ENCODE results near the gene CCDC12. TPM values are rescaled to one million over a fixed set of nuclear protein-coding genes. Genes with fewer than 3 reads are reported as not detected.

The CCDC12 gene
- total RNA-seq, 6 experiments from 2014 or later = 14.6 to 24.2 (median 17.0) TPM

DNA sequence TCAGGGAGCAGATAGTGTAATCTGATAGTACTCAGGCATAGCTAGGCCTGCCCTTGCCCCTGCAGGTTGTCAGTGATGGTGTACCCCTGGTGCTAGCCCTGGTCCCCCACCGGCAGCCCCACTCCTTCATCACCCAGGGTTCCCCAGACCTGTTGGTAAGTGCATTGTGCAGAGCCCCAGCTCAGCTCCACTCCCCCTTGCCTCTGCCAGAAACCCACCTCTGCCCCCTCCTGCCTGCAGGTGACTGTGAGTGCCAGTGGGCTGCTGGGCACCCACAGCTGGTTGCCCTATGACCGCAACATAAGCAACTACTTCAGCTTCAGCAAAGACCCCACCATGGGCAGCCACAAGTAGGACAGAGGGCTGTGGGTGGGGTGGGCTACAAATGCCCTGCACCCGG, 30.5 kb upstream of the CCDC12 start:
- Histone ChIP-seq H3K27ac (no peak overlapping the region), H3K4me1 (peaks cover 0 to 5% (median 2%) of the 10 kb centered on the region in 4 donors), H3K9me3 (no peaks in the 10 kb centered on the region), H3K4me3 (no peak overlapping the region), H3K36me3 (peaks cover 0 to 5% (median 0%) of the 10 kb centered on the region in 4 donors), H3K27me3 (no peaks in the 10 kb centered on the region)
- TF ChIP-seq, protein P1, sequence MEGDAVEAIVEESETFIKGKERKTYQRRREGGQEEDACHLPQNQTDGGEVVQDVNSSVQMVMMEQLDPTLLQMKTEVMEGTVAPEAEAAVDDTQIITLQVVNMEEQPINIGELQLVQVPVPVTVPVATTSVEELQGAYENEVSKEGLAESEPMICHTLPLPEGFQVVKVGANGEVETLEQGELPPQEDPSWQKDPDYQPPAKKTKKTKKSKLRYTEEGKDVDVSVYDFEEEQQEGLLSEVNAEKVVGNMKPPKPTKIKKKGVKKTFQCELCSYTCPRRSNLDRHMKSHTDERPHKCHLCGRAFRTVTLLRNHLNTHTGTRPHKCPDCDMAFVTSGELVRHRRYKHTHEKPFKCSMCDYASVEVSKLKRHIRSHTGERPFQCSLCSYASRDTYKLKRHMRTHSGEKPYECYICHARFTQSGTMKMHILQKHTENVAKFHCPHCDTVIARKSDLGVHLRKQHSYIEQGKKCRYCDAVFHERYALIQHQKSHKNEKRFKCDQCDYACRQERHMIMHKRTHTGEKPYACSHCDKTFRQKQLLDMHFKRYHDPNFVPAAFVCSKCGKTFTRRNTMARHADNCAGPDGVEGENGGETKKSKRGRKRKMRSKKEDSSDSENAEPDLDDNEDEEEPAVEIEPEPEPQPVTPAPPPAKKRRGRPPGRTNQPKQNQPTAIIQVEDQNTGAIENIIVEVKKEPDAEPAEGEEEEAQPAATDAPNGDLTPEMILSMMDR (IDR thresholded peaks at IDR 0.05) = no peak
- TF ChIP-seq POLR2A (IDR thresholded peaks at IDR 0.05) = no peak
- WGBS (ENCODE audit: insufficient coverage, low coverage, low lambda C conversion rate, missing lambda C conversion rate) = no CpG with 5 or more reads among the region's 3 CpGs
- intact Hi-C loops (cut with DNase I) = no loop called here
- DNase-seq = peak in 2 of 3 donors; percentile 12 to 37
- ATAC-seq = no peak

DNA sequence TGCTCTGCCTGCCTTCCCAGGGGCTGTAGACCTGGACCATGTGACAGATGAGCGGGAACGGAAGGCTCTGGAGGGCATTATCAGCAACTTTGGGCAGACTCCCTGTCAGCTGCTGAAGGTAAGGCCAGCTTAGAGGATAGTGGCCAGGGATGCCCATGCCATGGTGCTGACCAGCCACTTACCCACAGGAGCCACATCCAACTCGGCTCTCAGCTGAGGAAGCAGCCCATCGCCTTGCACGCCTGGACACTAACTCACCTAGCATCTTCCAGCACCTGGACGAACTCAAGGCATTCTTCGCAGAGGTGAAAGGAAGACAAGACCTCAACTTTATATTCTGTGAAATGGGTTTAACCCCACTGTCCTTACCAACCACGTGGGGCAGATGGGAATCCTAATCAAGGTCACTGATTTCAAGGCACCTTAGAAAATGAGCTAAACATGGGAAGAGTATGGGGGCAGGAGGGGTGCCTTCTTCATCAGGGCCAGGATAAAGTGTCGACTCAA, 29.7 kb upstream of the CCDC12 start:
- intact Hi-C loops (cut with DNase I) = no loop called here
- no peak for ATAC-seq
- 90% methylated on average over 3 of the region's 9 CpGs for WGBS (ENCODE audit: insufficient coverage, low coverage, low lambda C conversion rate, missing lambda C conversion rate)
- Histone ChIP-seq H3K27me3 (no peaks in the 10 kb centered on the region), H3K4me3 (no peak overlapping the region), H3K4me1 (peaks cover 0 to 5% (median 2%) of the 10 kb centered on the region in 4 donors), H3K9me3 (no peaks in the 10 kb centered on the region), H3K27ac (no peak overlapping the region), H3K36me3 (peaks cover 0 to 8% (median 2%) of the 10 kb centered on the region in 4 donors)
- DNase-seq = peak in 1 of 3 donors; percentile 40
- TF ChIP-seq POLR2A (IDR thresholded peaks at IDR 0.05) = no peak
- TF ChIP-seq, protein P1 (IDR thresholded peaks at IDR 0.05) = no peak

DNA sequence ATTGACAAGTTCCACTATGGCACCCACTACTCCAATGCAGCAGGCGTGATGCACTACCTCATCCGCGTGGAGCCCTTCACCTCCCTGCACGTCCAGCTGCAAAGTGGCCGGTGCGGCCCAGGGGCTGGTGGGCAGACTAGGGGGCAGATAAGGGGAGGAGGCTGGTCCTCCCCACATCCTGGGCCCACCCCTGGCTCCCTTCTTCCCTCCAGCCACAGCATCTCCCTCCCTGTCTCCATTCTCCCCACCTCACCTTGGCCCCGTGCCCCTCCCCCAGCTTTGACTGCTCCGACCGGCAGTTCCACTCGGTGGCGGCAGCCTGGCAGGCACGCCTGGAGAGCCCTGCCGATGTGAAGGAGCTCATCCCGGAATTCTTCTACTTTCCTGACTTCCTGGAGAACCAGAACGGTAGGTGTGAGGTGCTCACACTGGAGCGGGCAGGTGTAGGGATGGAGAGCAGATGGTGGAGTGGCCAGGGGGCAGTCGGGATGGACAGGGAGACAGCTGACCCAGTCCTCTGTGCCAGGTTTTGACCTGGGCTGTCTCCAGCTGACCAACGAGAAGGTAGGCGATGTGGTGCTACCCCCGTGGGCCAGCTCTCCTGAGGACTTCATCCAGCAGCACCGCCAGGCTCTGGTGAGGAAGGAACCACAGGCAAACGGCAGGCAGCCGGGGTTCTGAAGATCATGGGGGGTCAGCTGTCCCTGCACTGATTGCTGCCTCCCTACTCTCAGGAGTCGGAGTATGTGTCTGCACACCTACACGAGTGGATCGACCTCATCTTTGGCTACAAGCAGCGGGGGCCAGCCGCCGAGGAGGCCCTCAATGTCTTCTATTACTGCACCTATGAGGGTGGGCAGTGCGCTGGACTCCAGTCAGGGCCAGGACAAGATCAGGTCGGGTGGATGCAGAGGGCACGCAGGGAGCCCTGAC, 28.9 kb upstream of the CCDC12 start:
- no peak for ATAC-seq
- H3K36me3 ChIP-seq = peaks cover 0 to 9% (median 2%) of the 10 kb centered on the region in 4 donors
- intact Hi-C loops (cut with DNase I) = no loop called here
- no peak overlapping the region for H3K4me3 ChIP-seq
- peak in 1 of 3 donors; percentile 19 for DNase-seq
- no peak overlapping the region for H3K27ac ChIP-seq
- H3K9me3 ChIP-seq = no peaks in the 10 kb centered on the region
- no peaks in the 10 kb centered on the region for H3K27me3 ChIP-seq
- no peak for TF ChIP-seq POLR2A (IDR thresholded peaks at IDR 0.05)
- TF ChIP-seq, protein P1 (IDR thresholded peaks at IDR 0.05) = no peak
- WGBS (ENCODE audit: insufficient coverage, low coverage, low lambda C conversion rate, missing lambda C conversion rate) = 69% methylated on average over 5 of the region's 32 CpGs
- peaks cover 0 to 5% (median 2%) of the 10 kb centered on the region in 4 donors for H3K4me1 ChIP-seq

DNA sequence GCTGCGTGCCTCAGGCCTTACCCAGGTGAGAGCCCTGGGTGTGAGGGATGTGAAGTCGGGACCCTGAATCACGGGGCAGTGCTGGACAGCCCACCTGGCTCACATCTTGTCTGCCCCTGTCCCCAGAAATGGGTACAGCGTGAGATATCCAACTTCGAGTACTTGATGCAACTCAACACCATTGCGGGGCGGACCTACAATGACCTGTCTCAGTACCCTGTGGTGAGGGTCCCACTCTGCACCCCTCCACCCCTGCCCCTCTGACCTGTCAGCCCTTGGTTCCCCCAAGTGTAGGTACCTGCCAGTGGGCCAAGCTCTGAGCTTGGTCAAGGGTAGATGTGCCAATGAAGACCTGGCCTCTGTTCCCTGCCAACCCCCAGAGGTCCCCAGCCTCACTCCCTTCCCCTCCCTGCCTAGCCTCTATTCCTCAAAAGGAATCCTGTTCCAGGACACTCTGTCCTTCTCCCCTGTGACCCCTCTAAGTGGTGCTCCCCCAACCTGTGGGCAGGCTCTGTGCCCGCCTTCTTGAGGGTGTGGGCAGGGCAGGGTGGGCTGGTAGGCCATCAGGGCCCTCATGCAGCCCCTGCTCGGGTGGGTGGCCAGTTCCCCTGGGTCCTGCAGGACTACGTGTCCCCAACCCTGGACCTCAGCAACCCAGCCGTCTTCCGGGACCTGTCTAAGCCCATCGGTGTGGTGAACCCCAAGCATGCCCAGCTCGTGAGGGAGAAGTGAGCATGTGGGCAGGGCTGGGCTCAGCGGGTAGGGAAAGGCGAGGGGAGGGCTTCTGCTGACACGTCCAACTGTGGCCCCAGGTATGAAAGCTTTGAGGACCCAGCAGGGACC, 28.0 kb upstream of the CCDC12 start:
- peaks cover 0 to 14% (median 2%) of the 10 kb centered on the region in 4 donors for H3K36me3 ChIP-seq
- no peaks in the 10 kb centered on the region for H3K9me3 ChIP-seq
- peak in 2 of 3 donors; percentile 18 to 49 for DNase-seq
- ATAC-seq = no peak
- intact Hi-C loops (cut with DNase I) = no loop called here
- TF ChIP-seq, protein P1 (IDR thresholded peaks at IDR 0.05) = no peak
- TF ChIP-seq POLR2A (IDR thresholded peaks at IDR 0.05) = no peak
- H3K27me3 ChIP-seq = no peaks in the 10 kb centered on the region
- H3K4me3 ChIP-seq = no peak overlapping the region
- no peak overlapping the region for H3K27ac ChIP-seq
- WGBS (ENCODE audit: insufficient coverage, low coverage, low lambda C conversion rate, missing lambda C conversion rate) = 93% methylated on average over 5 of the region's 17 CpGs
- H3K4me1 ChIP-seq = peaks cover 0 to 5% (median 2%) of the 10 kb centered on the region in 4 donors
